Spleen (tissue), 11 donors: ENCODE data around the gene FLRT1. TPM values are rescaled to one million over a fixed set of nuclear protein-coding genes. Genes with fewer than 3 reads are reported as not detected.

ENCODE experiments used
- DNase-seq: peaks from one replicate; pipeline ENCODE4 v3.0.0-alpha.2; 2020
- H3K27ac ChIP-seq, 8 donors: fragments of 200-600 bp; sonication (generic) in 7 of 8; 1 replicate in 4 of 8; 2 replicates in 4 of 8; pipeline versions ENCODE4 v1.5.0 to v1.8.0; 2016 to 2021; ENCODE audit warnings: inconsistent platforms in 4 of 8, mild to moderate bottlenecking in 4 of 8, moderate library complexity in 1 of 8
- H3K27me3 ChIP-seq, 7 donors: fragments of 200-600 bp; sonication (generic) in 6 of 7; replicated peaks in 1 of 7; 1 replicate in 4 of 7; 2 replicates in 3 of 7; pipeline versions ENCODE4 v1.5.0 to v1.8.0; 2016 to 2021; ENCODE audit warnings: inconsistent platforms in 3 of 7, mild to moderate bottlenecking in 1 of 7
- H3K36me3 ChIP-seq, 6 donors: fragments of 200-600 bp; sonication (generic) in 5 of 6; 1 replicate in 4 of 6; 2 replicates in 2 of 6; pipeline versions ENCODE4 v1.5.0 to v1.8.0; 2016 to 2021; ENCODE audit warnings: inconsistent platforms in 2 of 6
- H3K4me1 ChIP-seq, 6 donors: fragments of 200-600 bp; sonication (generic) in 5 of 6; 1 replicate in 3 of 6; 2 replicates in 3 of 6; pipeline versions ENCODE4 v1.5.0 to v1.8.0; 2016 to 2021; ENCODE audit warnings: inconsistent platforms in 3 of 6
- H3K4me3 ChIP-seq, 8 donors: fragments of 200-600 bp; sonication (generic) in 7 of 8; 1 replicate in 4 of 8; 2 replicates in 4 of 8; pipeline versions ENCODE4 v1.5.0 to v1.8.0; 2016 to 2021; ENCODE audit warnings: inconsistent platforms in 4 of 8, mild to moderate bottlenecking in 4 of 8, moderate library complexity in 2 of 8
- H3K9me3 ChIP-seq, 8 donors: fragments of 200-600 bp; sonication (generic) in 7 of 8; 1 replicate in 4 of 8; 2 replicates in 4 of 8; pipeline versions ENCODE4 v1.5.0 to v1.8.0; 2016 to 2021; ENCODE audit warnings: inconsistent platforms in 4 of 8
- POLR2A ChIP-seq, 3 donors: fragments of 450-650 bp; IDR thresholded peaks; one replicate each; pipeline ENCODE4 v1.5.1; 2017; ENCODE audit warnings: antibody characterized with exemption in 3 of 3, mild to moderate bottlenecking in 1 of 3
- POLR2AphosphoS5 ChIP-seq, 3 donors: sonication (generic); formaldehyde crosslinking; IDR thresholded peaks; one replicate each; pipeline ENCODE4 v1.5.1; 2017; ENCODE audit warnings: antibody characterized with exemption in 3 of 3
- WGBS, 5 donors: extraction: QIAGEN DNeasy Blood & Tissue Kit in 3 of 5; methylation state at CpG; one replicate each; pipeline versions ENCODE4 v1.1.5 to v1.1.7; 2013 to 2018; 5-methylcytosine and 5-hydroxymethylcytosine counted together
- intact Hi-C: fragments of 100-400 bp; cut with DNase I; formaldehyde crosslinking; loops from one replicate; pipeline ENCODE4 v1.15.0; 2023; ENCODE audit warnings: low total_unique reads
- polyA plus RNA-seq, 3 donors: library from polyadenylated mRNA; stranded (reverse); fragments of 200-250 nt; gene quantifications; one replicate each; pipeline ENCODE4 v1.2.1, GENCODE V29; 2013
- total RNA-seq, 7 donors: library from RNA; depleted of rRNA in 3 of 7; stranded (reverse); fragments of >200 nt in 3 of 7; fragmentation: NEBNext Ultra II Directional in 4 of 7; extraction: Animal tissue kit (Norgen Biotek cat#: 25700) in 4 of 7; gene quantifications; one replicate each; pipeline versions ENCODE4 v1.1.0 to v1.2.1, GENCODE V29; 2016 to 2021
- TF ChIP-seq, protein P1 (sequence below), 11 experiments: fragments of 200-600 bp in 7 of 11; fragments of 450-650 bp in 4 of 11; sonication (generic) in 4 of 11; IDR thresholded peaks in 8 of 11; conservative IDR thresholded peaks in 3 of 11; 1 replicate in 7 of 11; 2 replicates in 4 of 11; pipeline versions ENCODE4 v1.4.0 to v1.8.0; 2016 to 2021; ENCODE audit warnings: antibody characterized with exemption in 11 of 11, inconsistent platforms in 4 of 11, mild to moderate bottlenecking in 1 of 11
- donor health status: healthy with polysubstance abuse.
- donor health status: DM: no; HTN: no; CAD: no; lungs with moderate emphysema.
- donor health status: DM: no; HTN: no; CAD: no.
- donor health status: Bipolar disorder and iron deficiency.
- donor health status: healthy.
- donor health status: DM: no; HTN: no; CAD: no.
- donor health status: DM: yes; HTN: yes; CAD: no.

FLRT1 gene
- total and polyA plus RNA-seq, 10 donors, result 0.03 to 0.51 (median 0.16) TPM; not detected in 3

DNA sequence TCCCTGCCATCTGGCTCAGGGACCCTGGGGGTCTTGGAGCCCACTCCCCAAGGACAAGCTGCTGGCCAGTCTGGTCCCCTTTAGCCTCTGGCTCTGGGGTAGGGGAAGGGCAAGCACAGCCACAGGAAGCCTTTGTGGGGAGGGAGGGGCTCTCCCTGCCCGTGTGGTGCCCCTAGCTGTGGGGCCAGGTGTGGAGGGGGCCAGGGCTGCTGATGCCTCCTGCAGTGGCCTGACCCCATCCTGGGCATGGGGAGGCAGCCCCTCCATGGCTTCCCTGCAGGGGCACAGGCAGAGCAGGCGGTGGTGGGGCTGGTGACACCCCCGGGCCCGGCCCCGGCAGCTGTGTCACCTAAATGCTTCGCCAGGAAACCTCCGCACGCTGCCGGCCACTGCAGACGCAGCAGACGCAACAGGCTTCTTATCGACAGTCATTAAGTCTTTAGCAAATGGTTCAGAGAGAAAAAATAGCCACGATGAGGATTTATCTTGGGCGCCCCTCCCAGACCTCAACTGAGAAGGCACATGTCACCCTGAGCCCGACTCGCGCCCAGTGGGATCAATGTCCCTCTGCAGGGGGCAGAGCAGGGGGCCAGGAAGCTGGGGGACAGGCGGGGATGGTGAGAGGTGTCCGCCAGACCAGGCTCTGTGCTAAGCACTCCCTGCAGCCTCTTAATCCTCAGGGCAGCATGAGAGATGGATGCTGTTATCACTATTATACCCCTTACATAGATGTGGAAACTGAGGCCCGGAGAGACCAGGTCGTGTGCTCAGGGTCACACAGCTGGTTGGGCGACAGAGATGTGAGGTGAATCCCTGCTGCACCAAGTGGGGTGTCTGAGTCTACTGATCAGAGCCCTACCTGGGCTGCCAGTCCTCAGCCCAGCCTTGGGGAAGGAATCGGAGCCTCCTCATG is 33.9 kb downstream of the FLRT1 start:
- TF ChIP-seq, protein P1, sequence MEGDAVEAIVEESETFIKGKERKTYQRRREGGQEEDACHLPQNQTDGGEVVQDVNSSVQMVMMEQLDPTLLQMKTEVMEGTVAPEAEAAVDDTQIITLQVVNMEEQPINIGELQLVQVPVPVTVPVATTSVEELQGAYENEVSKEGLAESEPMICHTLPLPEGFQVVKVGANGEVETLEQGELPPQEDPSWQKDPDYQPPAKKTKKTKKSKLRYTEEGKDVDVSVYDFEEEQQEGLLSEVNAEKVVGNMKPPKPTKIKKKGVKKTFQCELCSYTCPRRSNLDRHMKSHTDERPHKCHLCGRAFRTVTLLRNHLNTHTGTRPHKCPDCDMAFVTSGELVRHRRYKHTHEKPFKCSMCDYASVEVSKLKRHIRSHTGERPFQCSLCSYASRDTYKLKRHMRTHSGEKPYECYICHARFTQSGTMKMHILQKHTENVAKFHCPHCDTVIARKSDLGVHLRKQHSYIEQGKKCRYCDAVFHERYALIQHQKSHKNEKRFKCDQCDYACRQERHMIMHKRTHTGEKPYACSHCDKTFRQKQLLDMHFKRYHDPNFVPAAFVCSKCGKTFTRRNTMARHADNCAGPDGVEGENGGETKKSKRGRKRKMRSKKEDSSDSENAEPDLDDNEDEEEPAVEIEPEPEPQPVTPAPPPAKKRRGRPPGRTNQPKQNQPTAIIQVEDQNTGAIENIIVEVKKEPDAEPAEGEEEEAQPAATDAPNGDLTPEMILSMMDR (IDR thresholded peaks at IDR 0.05 in 8 of 11, conservative IDR thresholded peaks at IDR 0.05 in 3 of 11), result no peak
- TF ChIP-seq POLR2AphosphoS5 (IDR thresholded peaks at IDR 0.05) (no peak), POLR2A (IDR thresholded peaks at IDR 0.05) (no peak)
- no peak for DNase-seq
- H3K27me3 ChIP-seq, result peaks cover 0 to 14% (median 0%) of the 10 kb centered on the region in 7 donors

DNA sequence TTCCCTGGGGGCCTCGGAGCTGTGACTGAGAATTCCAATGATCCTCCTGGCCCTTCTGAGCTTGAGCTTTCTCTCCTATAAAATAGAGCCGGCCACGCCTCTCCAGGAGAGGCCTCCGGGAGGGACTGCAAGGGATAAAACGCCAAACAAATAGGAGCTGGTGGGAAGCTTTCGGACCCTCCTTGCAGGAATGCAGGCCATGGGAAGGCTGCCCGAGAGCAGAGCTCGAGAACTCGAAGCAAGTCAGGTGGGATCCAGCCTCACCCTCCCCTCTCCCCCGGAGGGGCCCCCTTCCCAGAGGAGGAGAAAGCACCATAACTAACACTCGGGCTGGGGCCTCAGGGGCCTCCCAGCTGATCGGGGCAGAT is 34.6 kb downstream of the FLRT1 start:
- Histone ChIP-seq H3K4me1 (peaks cover 0 to 12% (median 4%) of the 10 kb centered on the region in 6 donors), H3K9me3 (no peaks in the 10 kb centered on the region)
- WGBS, 5 donors, result 82 to 91% (median 86%) methylated on average over 11 to 12 of the region's 12 CpGs

More for the DNA sequence above, 33.9 kb downstream of the FLRT1 start:
- intact Hi-C loops, result no loop called here
- peaks cover 0 to 10% (median 4%) of the 10 kb centered on the region in 6 donors for H3K4me1 ChIP-seq
- H3K4me3 ChIP-seq, result no peak overlapping the region
- no peaks in the 10 kb centered on the region for H3K36me3 ChIP-seq
- H3K27ac ChIP-seq, result no peak overlapping the region
- 74 to 90% (median 86%) methylated on average over 17 to 23 of the region's 23 CpGs for WGBS, 5 donors
- no peaks in the 10 kb centered on the region for H3K9me3 ChIP-seq

DNA sequence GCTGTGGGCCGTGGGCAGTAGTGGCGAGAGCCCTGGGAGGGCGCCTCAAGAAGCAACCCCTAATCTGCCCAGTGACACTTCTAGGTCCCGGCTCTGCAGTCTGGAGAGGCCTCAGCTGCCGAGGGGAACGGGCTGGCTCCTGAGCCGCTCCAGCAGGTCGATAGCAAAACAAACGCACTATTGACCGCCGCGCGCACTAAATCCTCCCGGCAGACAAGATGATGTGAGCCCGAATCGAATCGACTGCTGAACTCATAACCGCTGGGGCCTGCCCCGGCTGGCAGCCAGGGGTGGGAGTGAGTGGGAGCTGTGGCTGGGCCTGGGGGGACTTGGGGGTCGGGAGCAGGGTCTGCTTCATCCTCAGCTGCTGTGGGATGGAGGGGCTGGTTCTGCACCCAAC is 36.1 kb downstream of the FLRT1 start:
- intact Hi-C loops, result no loop called here
- Histone ChIP-seq H3K9me3 (no peaks in the 10 kb centered on the region), H3K4me1 (peaks cover 0 to 12% (median 4%) of the 10 kb centered on the region in 6 donors), H3K4me3 (no peak overlapping the region), H3K36me3 (no peaks in the 10 kb centered on the region), H3K27me3 (peaks cover 0 to 9% (median 0%) of the 10 kb centered on the region in 7 donors), H3K27ac (no peak overlapping the region)
- TF ChIP-seq POLR2AphosphoS5 (IDR thresholded peaks at IDR 0.05), result no peak
- TF ChIP-seq, protein P1 (IDR thresholded peaks at IDR 0.05 in 8 of 11, conservative IDR thresholded peaks at IDR 0.05 in 3 of 11), result no peak
- TF ChIP-seq POLR2A (IDR thresholded peaks at IDR 0.05), result no peak
- 86 to 92% (median 89%) methylated on average over 19 to 20 of the region's 20 CpGs for WGBS, 5 donors
- DNase-seq, result no peak

More for the DNA sequence above, 34.6 kb downstream of the FLRT1 start:
- intact Hi-C loops, result no loop called here
- H3K4me3 ChIP-seq, result no peak overlapping the region
- no peaks in the 10 kb centered on the region for H3K36me3 ChIP-seq
- peaks cover 0 to 10% (median 0%) of the 10 kb centered on the region in 7 donors for H3K27me3 ChIP-seq
- no peak for TF ChIP-seq POLR2A (IDR thresholded peaks at IDR 0.05)
- TF ChIP-seq POLR2AphosphoS5 (IDR thresholded peaks at IDR 0.05), result no peak
- TF ChIP-seq, protein P1 (IDR thresholded peaks at IDR 0.05 in 8 of 11, conservative IDR thresholded peaks at IDR 0.05 in 3 of 11), result no peak
- DNase-seq, result no peak
- no peak overlapping the region for H3K27ac ChIP-seq

DNA sequence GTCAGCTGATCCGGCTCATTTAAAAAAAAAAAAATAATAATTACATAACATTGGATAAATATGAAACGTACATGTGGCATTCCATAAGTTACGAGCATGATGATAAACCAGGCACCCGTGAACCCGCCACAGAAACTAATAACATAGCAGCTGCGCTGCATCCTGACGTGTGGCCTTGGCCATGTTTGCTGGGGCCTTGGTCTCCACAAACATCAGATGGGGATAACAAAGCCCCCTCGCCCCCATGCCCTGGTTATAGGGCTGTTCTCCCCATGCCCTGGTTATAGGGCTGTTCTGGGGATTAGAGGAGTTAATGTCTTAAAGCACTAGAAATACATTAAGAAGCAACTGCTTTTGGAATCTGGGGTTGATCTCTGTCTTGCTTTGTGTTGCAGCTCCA is 36.7 kb downstream of the FLRT1 start:
- no peaks in the 10 kb centered on the region for H3K36me3 ChIP-seq
- DNase-seq, result no peak
- TF ChIP-seq POLR2A (IDR thresholded peaks at IDR 0.05) (no peak), POLR2AphosphoS5 (IDR thresholded peaks at IDR 0.05) (no peak)
- TF ChIP-seq, protein P1 (IDR thresholded peaks at IDR 0.05 in 8 of 11, conservative IDR thresholded peaks at IDR 0.05 in 3 of 11), result no peak
- no peaks in the 10 kb centered on the region for H3K9me3 ChIP-seq
- 85 to 94% (median 90%) methylated on average over 8 of the region's 8 CpGs for WGBS, 5 donors
- peaks cover 0 to 3% (median 0%) of the 10 kb centered on the region in 7 donors for H3K27me3 ChIP-seq
- H3K4me3 ChIP-seq, result no peak overlapping the region
- H3K4me1 ChIP-seq, result peaks cover 0 to 12% (median 4%) of the 10 kb centered on the region in 6 donors
- intact Hi-C loops, result no loop called here
- no peak overlapping the region for H3K27ac ChIP-seq
